GM19438 (cell line): ENCODE results near the gene NLRP3.
"Not testable (repeated sequence)": the region's sequence is repeated elsewhere in the genome, so short reads cannot be mapped to it uniquely, and the experiment has no call there.

Experiments used
- ATAC-seq: cut with Tn5 transposase; IDR thresholded peaks from one replicate; pipeline ENCODE4 v1.9.1; 2021; ENCODE audit warnings: low read depth; ENCODE audit not compliant: unreplicated experiment

Gene NLRP3

GRCh38 chr1:247390116-247390791 lies 25.7 kb upstream of the NLRP3 start:
- peak; percentile 100 for ATAC-seq

- no peak for ATAC-seq
Measured at GRCh38 chr1:247390996-247391395, 25.0 kb upstream of the NLRP3 start.

- ATAC-seq: no peak
Measured at GRCh38 chr1:247392088-247392487, 23.9 kb upstream of the NLRP3 start.

GRCh38 chr1:247395075-247395474 lies 20.9 kb upstream of the NLRP3 start:
- not testable (repeated sequence) for ATAC-seq

DNA sequence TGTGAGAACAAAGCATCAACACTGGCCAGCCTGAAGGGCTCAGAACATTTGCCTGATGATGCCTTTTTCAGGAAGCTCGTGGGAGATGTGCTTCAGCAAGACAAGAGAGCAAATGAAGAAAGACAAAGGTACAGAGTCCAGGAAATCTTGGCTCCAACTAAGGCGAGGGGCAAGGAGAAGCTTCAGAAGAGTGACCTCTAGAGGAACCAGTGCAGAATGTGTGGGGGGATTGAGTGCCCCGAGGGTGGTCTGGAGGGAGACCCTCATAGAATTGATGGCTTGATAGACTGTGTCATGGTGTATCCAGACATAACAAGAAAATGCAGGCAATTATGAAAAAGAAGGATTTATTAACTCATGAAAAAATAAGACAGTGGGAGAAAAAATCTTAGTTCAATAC lies 15.3 kb upstream of the NLRP3 start:
- ATAC-seq: no peak

DNA sequence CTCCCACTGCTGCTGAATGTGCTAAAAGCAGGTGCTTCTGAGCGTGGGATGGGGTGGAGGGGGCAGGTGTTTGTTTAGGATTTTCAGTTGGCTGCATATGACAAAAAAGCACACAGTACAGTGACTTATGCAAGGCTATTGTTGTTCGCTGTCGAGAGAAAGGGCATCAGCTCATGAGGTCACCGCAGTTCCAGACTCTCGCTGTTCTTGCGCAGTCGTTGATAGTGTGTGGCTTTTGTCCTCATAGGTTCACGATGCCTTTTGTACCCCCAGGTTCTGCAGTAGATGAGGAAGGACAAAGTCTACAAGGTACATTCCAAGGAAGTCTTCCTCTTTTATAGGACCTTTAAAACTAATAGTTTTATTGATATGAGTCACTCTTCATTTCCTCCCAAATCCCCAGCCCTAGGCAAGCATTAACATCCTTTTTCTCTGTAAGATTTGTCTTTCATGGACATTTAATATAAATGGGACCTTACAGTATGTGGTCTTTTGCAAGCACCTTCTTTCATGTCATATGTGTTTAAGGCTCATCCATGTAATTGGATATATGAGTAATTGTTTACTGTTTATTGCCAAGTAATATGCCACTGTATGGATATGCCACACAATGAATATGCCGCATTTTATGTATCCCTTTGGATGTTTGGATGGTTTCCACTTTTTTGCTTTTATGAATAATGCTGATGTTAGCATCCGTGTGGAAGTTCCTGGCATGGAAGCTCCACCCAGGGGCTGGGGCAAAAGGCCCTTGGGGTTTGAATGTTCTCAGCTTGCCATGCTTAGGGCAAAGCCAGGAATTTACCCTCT lies 14.5 kb upstream of the NLRP3 start:
- no peak for ATAC-seq

DNA sequence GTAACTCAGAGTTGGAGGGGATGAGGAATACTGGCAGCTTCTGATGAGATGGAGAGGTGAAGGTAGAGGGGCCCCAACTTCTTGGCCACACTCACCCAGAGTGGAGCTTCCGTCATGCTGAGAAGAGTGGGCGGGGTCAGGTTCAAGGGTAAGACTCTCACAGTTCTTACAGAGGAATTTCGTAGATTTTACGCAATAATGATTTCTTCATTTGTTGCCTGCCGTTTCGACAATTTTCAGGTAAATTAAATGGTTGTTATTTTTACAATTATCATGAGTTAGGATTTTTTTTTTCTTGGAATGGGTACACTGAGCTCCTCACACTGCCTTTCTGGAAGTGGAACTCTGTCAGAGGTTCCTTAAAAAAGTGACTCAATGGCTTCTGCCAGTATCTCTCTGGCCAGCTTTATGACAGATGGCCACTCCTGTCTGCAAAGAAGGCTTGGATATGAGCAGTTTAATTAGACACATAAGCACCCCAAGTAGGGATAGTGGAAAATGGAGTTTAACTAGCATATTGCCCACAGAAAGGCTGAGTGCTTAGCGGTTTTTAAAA lies 13.8 kb upstream of the NLRP3 start:
- ATAC-seq: no peak

DNA sequence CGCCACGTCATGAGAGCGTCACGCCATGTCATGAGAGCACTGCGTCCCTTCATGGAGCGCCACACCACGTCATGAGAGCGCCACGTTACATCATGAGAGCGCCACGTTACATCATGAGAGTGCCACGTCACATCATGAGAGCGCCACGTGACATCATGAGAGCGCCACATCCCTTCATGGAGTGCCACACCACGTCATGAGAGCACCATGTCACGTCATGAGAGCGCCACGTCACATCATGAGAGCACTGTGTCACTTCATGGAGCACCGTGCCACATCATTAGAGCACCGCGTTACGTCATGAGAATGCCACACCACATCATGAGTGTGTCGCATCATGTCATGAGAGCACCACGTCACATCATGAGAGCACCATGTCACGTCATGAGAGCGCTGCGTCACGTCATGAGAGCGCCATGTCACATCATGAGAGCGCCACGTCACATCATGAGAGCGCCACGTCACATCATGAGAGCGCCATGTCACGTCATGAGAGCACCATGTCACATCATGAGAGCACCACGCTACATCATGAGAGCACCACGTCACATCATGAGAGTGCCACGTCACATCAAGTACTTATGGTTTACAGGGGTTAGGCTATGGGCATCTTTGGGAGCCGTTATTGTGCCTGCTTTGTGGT lies 9.8 kb upstream of the NLRP3 start:
- no peak for ATAC-seq

DNA sequence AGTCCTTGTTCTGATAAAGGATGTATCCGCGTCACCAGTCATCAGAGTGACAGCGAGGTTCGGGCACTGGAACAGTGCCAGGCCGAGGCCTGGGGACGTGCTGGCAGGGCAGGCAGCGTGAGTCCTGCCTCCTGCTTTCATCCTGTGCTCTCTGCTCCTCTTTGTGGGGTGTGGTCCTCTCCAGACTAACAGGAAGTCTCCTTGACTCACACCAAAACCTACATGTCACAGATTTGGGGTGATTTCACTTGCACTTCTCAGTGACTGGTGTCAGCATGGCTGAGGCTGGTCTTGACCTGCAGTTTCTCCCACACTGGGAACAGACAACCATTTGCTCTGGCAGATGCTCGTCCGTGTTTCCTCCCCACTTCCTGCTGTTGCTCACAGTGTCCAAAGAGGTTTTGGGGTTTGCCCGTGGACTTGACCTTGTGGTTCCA lies 8.8 kb upstream of the NLRP3 start:
- peak; percentile 87 for ATAC-seq

DNA sequence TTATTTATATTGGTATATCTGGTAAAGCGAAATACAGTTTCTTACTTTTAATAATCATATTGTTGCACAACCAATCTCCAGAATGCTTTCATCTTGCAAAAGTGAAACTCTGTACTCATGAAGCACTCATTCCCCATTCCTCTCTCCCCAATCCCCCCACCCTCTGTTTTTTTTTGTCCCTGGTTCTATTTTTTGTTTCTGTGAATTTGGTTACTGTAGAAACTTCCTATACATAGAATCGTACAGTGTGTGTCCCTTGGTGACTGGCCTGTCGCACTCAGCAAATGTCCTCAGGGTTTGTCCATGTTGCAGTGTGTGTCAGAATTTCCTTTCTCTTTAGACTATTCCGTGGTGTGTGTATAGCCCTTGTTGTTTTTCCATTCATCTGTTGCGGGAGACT lies 7.9 kb upstream of the NLRP3 start:
- no peak for ATAC-seq

DNA sequence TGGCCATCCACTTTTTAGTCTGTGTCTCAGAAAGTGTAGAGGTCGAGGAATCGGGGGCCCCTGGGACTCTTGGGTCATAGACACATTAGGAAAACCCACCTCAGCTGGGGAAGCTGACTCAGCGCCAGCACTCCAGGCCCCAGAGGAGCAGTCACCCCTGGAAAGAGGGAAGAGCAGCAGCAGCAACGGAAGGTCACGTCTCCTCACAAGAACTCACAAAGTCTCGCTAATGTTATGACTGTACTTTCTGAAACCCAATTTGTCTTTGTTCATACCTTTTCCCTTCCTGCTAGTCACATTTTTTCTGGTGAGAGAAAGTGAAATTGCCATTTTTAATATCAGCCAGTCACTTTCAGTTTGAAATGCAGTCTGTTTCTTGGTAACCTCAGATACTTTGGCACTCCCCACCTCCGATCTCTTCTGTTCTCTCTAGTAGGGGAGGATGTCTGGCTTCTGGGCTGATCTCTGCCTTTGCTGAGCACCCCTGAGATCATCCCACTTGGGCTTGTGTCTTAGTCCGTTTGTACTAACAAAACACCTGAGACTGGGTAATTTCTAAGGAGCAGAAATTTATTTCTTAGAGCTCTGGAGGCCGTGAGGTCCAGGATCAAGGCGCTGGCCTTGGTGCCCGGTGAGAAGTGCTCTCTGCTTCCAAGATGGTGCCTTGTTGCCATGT lies 6.0 kb upstream of the NLRP3 start:
- peak; percentile 65 for ATAC-seq

DNA sequence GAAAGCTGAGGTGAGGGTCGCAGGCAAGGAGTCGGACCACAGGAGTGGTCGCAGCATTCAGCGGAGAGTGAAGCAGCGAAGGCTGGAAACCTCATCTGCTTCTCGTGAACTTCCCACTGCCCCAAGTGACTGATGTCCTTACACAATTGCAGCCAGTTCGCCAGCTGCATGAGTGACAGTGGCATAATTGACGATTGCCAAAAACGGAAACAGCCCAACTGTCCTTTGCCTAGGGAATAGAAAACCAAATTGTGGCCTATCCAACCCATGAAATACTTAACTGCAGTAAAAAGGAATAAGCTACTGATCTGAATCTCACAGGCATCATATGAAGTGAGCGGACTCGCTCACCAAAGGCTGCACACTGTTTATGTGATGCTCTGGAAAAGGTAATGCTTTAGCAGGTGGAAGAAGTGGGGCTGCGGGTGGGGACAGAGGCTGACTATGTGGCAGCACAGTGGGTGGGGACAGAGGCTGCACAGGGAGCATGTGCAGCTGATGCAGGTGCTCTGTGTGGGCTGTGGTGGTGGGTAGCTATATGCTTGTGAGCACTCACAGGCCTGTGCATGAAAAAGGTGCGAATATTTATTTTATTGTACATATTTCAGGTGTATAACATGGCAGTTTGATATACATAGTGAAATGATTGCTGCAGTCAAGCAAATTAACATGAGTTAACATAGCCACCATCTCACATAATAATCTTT lies 4.2 kb upstream of the NLRP3 start:
- ATAC-seq: no peak

DNA sequence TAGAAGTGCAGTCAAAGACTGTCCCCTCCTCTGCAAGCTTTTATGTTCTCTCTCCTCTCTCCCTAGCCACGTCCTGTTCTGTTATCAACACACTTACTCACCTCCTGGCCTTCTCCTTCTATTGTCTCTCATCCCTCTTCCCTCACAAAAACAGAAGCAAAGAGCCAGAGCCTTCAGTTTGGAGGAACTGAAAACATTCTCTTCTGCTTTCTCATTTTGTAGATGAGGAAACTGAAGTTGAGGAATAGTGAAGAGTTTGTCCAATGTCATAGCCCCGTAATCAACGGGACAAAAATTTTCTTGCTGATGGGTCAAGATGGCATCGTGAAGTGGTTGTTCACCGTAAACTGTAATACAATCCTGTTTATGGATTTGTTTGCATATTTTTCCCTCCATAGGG lies 1.9 kb downstream of the NLRP3 start:
- no peak for ATAC-seq

DNA sequence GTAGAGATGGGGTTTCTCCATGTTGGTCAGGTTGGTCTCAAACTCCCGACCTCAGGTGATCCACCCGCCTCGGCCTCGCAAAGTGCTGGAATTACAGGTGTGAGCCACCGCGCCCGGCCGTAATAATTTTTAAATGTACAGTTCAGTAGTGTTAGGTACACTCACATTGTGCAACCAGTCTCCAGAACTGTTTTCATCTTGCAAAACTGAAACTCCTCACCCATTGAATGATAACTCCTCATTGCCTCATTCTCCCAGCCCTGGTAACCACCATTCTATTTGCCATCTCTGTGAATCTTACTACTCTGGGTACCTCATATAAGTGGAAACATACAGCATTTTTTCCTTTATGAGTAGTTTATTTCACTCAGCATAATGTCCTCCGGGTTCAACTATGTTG lies 3.4 kb downstream of the NLRP3 start:
- no peak for ATAC-seq

DNA sequence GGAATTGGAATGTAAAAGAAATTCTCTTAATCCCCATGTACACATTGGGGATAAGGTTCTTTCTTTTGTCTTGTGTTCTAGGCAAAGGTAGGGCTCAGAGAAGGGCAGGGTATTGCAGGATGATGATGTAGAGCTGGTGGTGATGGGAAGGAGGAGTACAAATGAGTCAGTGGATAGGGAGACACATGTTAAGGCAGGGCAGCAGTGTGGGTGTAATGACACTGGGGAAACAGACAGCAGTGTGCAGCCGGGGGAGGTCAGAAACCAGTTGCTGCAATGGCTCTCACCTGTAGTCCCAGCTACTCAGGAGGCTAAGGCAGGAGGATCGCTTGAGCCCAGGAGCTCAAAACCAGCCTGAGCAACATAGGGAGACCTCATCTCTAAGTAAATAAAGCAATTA lies 5.1 kb downstream of the NLRP3 start:
- no peak for ATAC-seq

DNA sequence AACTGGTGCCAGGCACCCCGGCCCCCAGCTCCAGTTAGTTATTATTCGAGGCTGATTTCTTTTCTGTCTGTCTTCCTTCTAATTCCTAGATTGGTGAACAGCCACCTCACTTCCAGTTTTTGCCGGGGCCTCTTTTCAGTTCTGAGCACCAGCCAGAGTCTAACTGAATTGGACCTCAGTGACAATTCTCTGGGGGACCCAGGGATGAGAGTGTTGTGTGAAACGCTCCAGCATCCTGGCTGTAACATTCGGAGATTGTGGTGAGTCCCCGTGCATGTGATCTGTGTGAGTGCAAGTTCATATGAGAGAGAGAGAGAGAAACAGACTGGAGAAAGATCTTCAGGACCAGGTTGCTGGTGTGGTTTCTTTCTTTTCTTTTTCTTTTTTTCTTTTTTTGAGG lies 13.5 kb downstream of the NLRP3 start:
- no peak for ATAC-seq

GRCh38 chr1:247430434-247430833 lies 14.5 kb downstream of the NLRP3 start:
- ATAC-seq: no peak

- ATAC-seq: no peak
Measured at GRCh38 chr1:247431643-247432042, 15.7 kb downstream of the NLRP3 start.

GRCh38 chr1:247434005-247434404 lies 18.0 kb downstream of the NLRP3 start:
- no peak for ATAC-seq
